ENCODE data around the gene AAMP.

AAMP gene

DNA sequence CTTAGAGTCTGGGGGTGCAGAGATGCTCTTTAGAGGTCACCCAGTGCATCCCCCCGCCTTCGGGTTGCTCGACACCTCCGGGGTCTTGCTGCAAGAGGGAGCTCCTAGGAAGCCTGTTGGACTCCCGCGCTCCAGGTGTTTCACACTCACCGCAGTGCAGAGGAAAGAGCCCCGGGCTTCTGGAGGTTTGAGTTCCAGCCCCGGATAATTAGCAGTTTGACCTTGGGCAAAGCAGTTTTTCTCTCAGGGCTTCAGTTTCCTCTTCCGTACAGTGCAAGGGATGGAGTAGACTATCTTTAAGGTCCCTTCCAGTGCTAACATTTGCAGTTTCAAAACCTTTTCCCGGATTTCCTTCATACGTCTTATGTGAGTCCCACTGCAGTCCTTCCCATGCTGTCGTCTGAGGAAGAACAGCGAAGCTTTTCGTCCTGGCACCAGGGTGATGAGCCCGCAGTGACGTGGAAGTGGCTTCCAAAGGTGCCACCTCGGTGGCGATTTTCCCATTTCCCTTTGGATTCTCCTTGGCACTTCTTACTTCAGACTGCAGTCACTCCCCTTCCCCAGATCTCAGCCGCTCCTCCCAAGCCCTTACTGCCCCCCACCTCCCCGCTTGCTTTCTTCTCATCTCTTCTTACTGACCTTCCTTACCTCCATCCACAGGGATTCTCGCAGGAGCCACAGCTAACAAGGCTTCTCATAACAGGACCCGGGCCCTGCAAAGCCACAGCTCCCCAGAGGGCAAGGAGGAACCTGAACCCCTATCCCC lies 967 bp upstream of the AAMP start:
- H3K27me3 ChIP-seq (replicated peaks; ENCODE audit: insufficient read depth, low read length), result no peaks in the 10 kb centered on the region
- H3K4me1 ChIP-seq (ENCODE audit: low read length), result peaks cover 3% of the 10 kb centered on the region; the same call in 1 of the 2 replicates
- H3K27ac ChIP-seq (ENCODE audit: low read length), result no peak overlapping the region
- H3K4me2 ChIP-seq (ENCODE audit: low read depth, low read length), result peak overlapping the region; percentile 95
- H3K4me3 ChIP-seq (ENCODE audit: low read length), result peak overlapping the region; percentile 91
- peak overlapping the region; percentile 65; the same call in 1 of the 2 replicates for H3K9ac ChIP-seq (ENCODE audit: low read length)
- peak overlapping the region; percentile 73 for H2AFZ ChIP-seq (ENCODE audit: low read length)
- TF ChIP-seq EZH2phosphoT487 (IDR thresholded peaks at IDR 0.05; ENCODE audit: low read length), result no peak
- TF ChIP-seq, protein P1, sequence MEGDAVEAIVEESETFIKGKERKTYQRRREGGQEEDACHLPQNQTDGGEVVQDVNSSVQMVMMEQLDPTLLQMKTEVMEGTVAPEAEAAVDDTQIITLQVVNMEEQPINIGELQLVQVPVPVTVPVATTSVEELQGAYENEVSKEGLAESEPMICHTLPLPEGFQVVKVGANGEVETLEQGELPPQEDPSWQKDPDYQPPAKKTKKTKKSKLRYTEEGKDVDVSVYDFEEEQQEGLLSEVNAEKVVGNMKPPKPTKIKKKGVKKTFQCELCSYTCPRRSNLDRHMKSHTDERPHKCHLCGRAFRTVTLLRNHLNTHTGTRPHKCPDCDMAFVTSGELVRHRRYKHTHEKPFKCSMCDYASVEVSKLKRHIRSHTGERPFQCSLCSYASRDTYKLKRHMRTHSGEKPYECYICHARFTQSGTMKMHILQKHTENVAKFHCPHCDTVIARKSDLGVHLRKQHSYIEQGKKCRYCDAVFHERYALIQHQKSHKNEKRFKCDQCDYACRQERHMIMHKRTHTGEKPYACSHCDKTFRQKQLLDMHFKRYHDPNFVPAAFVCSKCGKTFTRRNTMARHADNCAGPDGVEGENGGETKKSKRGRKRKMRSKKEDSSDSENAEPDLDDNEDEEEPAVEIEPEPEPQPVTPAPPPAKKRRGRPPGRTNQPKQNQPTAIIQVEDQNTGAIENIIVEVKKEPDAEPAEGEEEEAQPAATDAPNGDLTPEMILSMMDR (IDR thresholded peaks at IDR 0.05; ENCODE audit: low read length), result no peak
- no peak for TF ChIP-seq EZH2 (optimal IDR thresholded peaks at IDR 0.05; ENCODE audit: low read depth, low read length)
- H3K79me2 ChIP-seq (ENCODE audit: low read length), result peaks cover 49% of the 10 kb centered on the region
- H3K36me3 ChIP-seq (replicated peaks; ENCODE audit: insufficient read depth, low read length), result no peaks in the 10 kb centered on the region; the same call in 1 of the 2 replicates
- peak; percentile 26 for DNase-seq
- no peaks in the 10 kb centered on the region; the same call in 1 of the 2 replicates for H3F3A ChIP-seq (ENCODE audit: insufficient read depth, low read length)
- H4K20me1 ChIP-seq (ENCODE audit: insufficient read depth, low read length), result no peaks in the 10 kb centered on the region
- no peaks in the 10 kb centered on the region for H3K9me3 ChIP-seq (replicated peaks; ENCODE audit: insufficient read depth, low read length)
- H3K9me2 ChIP-seq (replicated peaks; ENCODE audit: insufficient read depth, low read length), result no peaks in the 10 kb centered on the region

DNA sequence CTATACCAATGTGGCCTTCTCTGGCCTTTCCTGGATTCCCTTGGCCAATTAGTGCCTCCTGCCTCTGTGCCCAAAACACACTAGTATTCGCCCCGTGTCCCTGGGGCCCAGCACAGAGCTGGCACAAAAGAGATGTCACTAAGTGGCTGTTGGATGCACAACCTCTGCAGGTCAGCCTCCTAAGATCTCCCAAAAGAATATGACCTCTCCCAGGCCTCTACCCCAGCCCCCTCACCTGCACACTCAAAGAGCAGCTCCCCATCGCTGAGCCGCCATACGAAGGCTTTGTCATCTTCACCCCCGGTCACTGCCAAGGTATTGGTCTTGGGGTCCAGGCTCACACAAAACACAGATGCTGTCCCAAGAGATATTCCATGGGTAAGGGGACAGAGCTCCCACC lies 2.7 kb downstream of the AAMP start:
- Histone ChIP-seq H3K27ac (ENCODE audit: low read length) (no peak overlapping the region), H3K79me2 (ENCODE audit: low read length) (peaks cover 38% of the 10 kb centered on the region), H3K9me3 (replicated peaks; ENCODE audit: insufficient read depth, low read length) (no peaks in the 10 kb centered on the region), H3K36me3 (replicated peaks; ENCODE audit: insufficient read depth, low read length) (no peaks in the 10 kb centered on the region), H3K9me2 (replicated peaks; ENCODE audit: insufficient read depth, low read length) (no peaks in the 10 kb centered on the region), H3F3A (ENCODE audit: insufficient read depth, low read length) (no peaks in the 10 kb centered on the region), H3K4me2 (ENCODE audit: low read depth, low read length) (no peak overlapping the region), H3K9ac (ENCODE audit: low read length) (no peak overlapping the region), H3K4me1 (ENCODE audit: low read length) (peaks cover 6% of the 10 kb centered on the region; the same call in 1 of the 2 replicates), H2AFZ (ENCODE audit: low read length) (no peak overlapping the region), H4K20me1 (ENCODE audit: insufficient read depth, low read length) (no peaks in the 10 kb centered on the region), H3K4me3 (ENCODE audit: low read length) (no peak overlapping the region), H3K27me3 (replicated peaks; ENCODE audit: insufficient read depth, low read length) (no peaks in the 10 kb centered on the region)
- TF ChIP-seq, protein P1 (IDR thresholded peaks at IDR 0.05; ENCODE audit: low read length), result no peak
- TF ChIP-seq EZH2phosphoT487 (IDR thresholded peaks at IDR 0.05; ENCODE audit: low read length), result no peak
- no peak for TF ChIP-seq EZH2 (optimal IDR thresholded peaks at IDR 0.05; ENCODE audit: low read depth, low read length)
- DNase-seq, result no peak

DNA sequence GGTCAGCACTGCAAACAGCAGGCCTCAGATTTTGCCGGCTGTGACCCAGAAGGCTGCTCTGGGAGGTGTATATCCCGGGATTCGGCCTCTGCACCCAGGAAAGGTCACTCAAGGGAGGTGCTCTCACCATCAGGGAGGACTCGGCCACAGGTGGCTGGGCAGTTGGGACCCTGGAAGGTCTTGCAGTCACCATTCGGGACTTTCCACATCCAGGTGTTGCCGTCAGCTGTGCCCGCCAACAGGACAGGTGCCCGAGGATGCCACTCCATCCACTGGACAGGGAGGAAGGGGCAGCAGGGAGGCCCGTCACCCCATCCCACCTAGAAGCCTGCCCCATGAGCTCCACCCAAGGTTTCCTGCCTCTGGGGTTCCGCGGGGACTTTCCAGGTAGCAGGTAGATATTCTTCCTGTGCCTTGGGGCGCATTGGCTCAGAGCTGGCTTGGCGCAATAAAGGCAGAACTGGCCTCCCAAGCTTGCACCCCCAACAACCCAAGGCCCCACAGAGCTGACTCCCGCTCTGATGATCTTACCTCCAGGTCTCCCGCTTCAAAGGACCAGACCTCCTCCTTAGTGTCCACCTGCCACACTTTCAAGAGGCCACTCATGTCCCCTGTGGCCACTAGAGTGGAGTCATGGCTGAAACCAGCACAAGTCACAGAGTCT lies 3.5 kb downstream of the AAMP start:
- Histone ChIP-seq H3K9me3 (replicated peaks; ENCODE audit: insufficient read depth, low read length) (no peaks in the 10 kb centered on the region), H3K9ac (ENCODE audit: low read length) (no peak overlapping the region), H3K27me3 (replicated peaks; ENCODE audit: insufficient read depth, low read length) (no peaks in the 10 kb centered on the region), H3K79me2 (ENCODE audit: low read length) (peaks cover 30% of the 10 kb centered on the region), H3K4me3 (ENCODE audit: low read length) (no peak overlapping the region), H3K4me2 (ENCODE audit: low read depth, low read length) (no peak overlapping the region), H3K36me3 (replicated peaks; ENCODE audit: insufficient read depth, low read length) (no peaks in the 10 kb centered on the region), H3K9me2 (replicated peaks; ENCODE audit: insufficient read depth, low read length) (no peaks in the 10 kb centered on the region), H2AFZ (ENCODE audit: low read length) (no peak overlapping the region), H3K27ac (ENCODE audit: low read length) (no peak overlapping the region), H4K20me1 (ENCODE audit: insufficient read depth, low read length) (no peaks in the 10 kb centered on the region), H3F3A (ENCODE audit: insufficient read depth, low read length) (no peaks in the 10 kb centered on the region), H3K4me1 (ENCODE audit: low read length) (peaks cover 9% of the 10 kb centered on the region; the same call in 1 of the 2 replicates)
- TF ChIP-seq, protein P1 (IDR thresholded peaks at IDR 0.05; ENCODE audit: low read length), result no peak
- TF ChIP-seq EZH2phosphoT487 (IDR thresholded peaks at IDR 0.05; ENCODE audit: low read length) (no peak), EZH2 (optimal IDR thresholded peaks at IDR 0.05; ENCODE audit: low read depth, low read length) (no peak)
- DNase-seq, result no peak
